Neural progenitor cell (in vitro differentiated cells): ENCODE data around the gene PHF24. TPM values are rescaled to one million over a fixed set of nuclear protein-coding genes. Genes with fewer than 3 reads are reported as not detected.

Experiments
- DNase-seq: peaks from one replicate; pipeline ENCODE4 v3.0.0-alpha.2; 2016; ENCODE audit warnings: low spot score
- H2AFZ ChIP-seq: fragments of 200-600 bp; sonication (generic); replicated peaks from 2 replicates; pipeline ENCODE4 v1.6.1; 2016; ENCODE audit warnings: antibody characterized with exemption
- H3F3A ChIP-seq: fragments of 200-600 bp; sonication (generic); 2 replicates; pipeline ENCODE4 v1.6.1; 2016; ENCODE audit warnings: antibody characterized with exemption, low read depth
- H3K27ac ChIP-seq: fragments of 200-600 bp; sonication (generic); 2 replicates; pipeline ENCODE4 v1.5.1; 2016; ENCODE audit warnings: mild to moderate bottlenecking
- H3K27me3 ChIP-seq: fragments of 200-600 bp; sonication (generic); 2 replicates; pipeline ENCODE4 v1.6.1; 2016; ENCODE audit warnings: mild to moderate bottlenecking, moderate library complexity
- H3K36me3 ChIP-seq: fragments of 200-600 bp; sonication (generic); 2 replicates; pipeline ENCODE4 v1.5.1; 2016
- H3K4me1 ChIP-seq: fragments of 200-600 bp; sonication (generic); 2 replicates; pipeline ENCODE4 v1.6.1; 2016; ENCODE audit warnings: mixed run types
- H3K4me2 ChIP-seq: fragments of 200-600 bp; sonication (generic); 2 replicates; pipeline ENCODE4 v1.6.1; 2016
- H3K4me3 ChIP-seq: fragments of 200-600 bp; sonication (generic); 2 replicates; pipeline ENCODE4 v1.5.1; 2016
- H3K79me2 ChIP-seq: fragments of 200-600 bp; sonication (generic); 2 replicates; pipeline ENCODE4 v1.6.1; 2016; ENCODE audit warnings: low read depth
- H3K9ac ChIP-seq: fragments of 200-600 bp; sonication (generic); 2 replicates; pipeline ENCODE4 v1.6.1; 2016
- H3K9me3 ChIP-seq: fragments of 200-600 bp; sonication (generic); 2 replicates; pipeline ENCODE4 v1.5.1; 2016; ENCODE audit warnings: low read depth
- H4K20me1 ChIP-seq: fragments of 200-600 bp; sonication (generic); 2 replicates; pipeline ENCODE4 v1.6.1; 2016; ENCODE audit warnings: low read depth
- H3K27ac Mint-ChIP-seq: 3 replicates; pipeline ENCODE4 v1.8.0; 2021; ENCODE audit warnings: mixed read lengths
- H3K27me3 Mint-ChIP-seq: 2 replicates; pipeline ENCODE4 v1.8.0; 2022; ENCODE audit warnings: low read depth, mild to moderate bottlenecking, inconsistent platforms, moderate library complexity, mixed read lengths; ENCODE audit not compliant: insufficient read depth
- H3K36me3 Mint-ChIP-seq: 3 replicates; pipeline ENCODE4 v1.8.0; 2021; ENCODE audit warnings: mixed read lengths
- H3K4me1 Mint-ChIP-seq: 3 replicates; pipeline ENCODE4 v1.8.0; 2021; ENCODE audit warnings: mixed read lengths
- H3K4me3 Mint-ChIP-seq: 3 replicates; pipeline ENCODE4 v1.8.0; 2021; ENCODE audit warnings: mild to moderate bottlenecking, moderate library complexity, mixed read lengths
- H3K9me3 Mint-ChIP-seq: 3 replicates; pipeline ENCODE4 v1.8.0; 2020; ENCODE audit warnings: mixed read lengths
- EZH2 ChIP-seq: fragments of 200-600 bp; sonication (generic); IDR thresholded peaks from 2 replicates; pipeline ENCODE4 v1.6.1; 2017; ENCODE audit warnings: antibody characterized with exemption, mild to moderate bottlenecking, moderate library complexity
- EZH2phosphoT487 ChIP-seq: fragments of 200-600 bp; sonication (generic); IDR thresholded peaks from 2 replicates; pipeline ENCODE4 v1.6.1; 2017; ENCODE audit warnings: antibody characterized with exemption
- total RNA-seq: library from RNA; depleted of rRNA; stranded (reverse); fragments of >200 nt; gene quantifications from 2 replicates; pipeline ENCODE4 v1.2.3, GENCODE V29; 2015; ENCODE audit warnings: low replicate concordance
- TF ChIP-seq, protein P1 (sequence below): fragments of 200-600 bp; sonication (generic); IDR thresholded peaks from 2 replicates; pipeline ENCODE4 v1.5.1; 2017; ENCODE audit warnings: antibody characterized with exemption, mild to moderate bottlenecking

Gene PHF24
- 0.71 and 1.8 TPM in 2 replicates for total RNA-seq

DNA sequence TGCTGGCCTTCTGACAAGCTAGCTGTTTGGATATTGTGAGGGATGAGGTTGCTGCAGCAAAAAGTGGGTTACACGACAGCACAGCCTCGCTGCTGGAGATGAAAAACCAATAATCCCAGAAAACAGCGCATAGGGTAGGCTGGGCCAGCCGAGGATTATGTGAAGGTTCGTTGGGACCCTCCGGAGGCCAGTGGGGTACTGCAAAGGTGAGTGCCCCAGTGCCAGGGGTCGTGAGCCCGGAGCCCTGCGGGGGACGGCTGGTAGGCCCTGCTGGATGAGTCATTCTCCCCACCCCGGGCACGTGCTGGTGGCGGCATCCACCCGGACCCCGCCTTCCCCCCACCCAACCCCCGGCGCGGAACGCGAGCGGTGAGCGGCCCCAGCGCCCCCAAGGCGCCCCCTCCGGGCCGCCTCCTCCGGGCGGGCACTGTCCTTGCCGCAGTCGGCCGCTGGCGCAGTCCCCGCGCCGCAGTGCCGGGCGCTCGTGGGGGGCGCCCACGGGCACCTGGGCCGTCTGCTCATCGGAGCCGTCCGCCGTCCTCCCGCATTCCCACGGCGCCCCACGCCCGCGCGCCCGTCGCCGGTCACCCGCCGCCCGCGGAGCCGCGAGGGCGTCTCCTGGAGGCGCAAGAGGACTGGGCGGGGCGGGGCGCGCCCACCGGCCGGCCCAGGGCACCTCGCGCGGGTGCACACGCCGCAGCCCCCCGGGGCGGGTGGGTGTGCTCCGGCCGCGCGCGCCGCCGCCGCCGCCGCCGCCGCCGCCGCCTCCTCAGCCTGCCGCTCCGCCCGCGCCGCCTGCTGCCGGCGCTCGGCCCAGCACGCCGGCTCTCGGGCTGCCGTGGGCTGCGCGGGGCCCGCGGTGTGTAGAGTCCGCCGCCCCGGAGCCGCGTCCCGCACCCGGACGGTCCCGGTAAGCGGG, at the start of gene PHF24:
Gene PHF24 (plus strand): TSS at position 794 of the 919 bp plus-strand sequence. CDS start 13,014 bp downstream, outside the sequence.
- no peaks in the 10 kb centered on the region for H3K79me2 ChIP-seq
- peaks cover 23% of the 10 kb centered on the region for H3F3A ChIP-seq
- peaks cover 28% of the 10 kb centered on the region for H3K27me3 Mint-ChIP-seq
- no peaks in the 10 kb centered on the region for H3K36me3 ChIP-seq
- H3K4me3 Mint-ChIP-seq, result peak within 1 kb of the TSS; percentile 87
- H2AFZ ChIP-seq, result peak within 1 kb of the TSS; percentile 69
- no peak within 1 kb of the TSS for H3K9ac ChIP-seq
- peaks cover 37% of the 10 kb centered on the region for H3K4me1 Mint-ChIP-seq
- no peaks in the 10 kb centered on the region for H4K20me1 ChIP-seq
- TF ChIP-seq EZH2 (peak; percentile 58), EZH2phosphoT487 (no peak)
- TF ChIP-seq, protein P1, sequence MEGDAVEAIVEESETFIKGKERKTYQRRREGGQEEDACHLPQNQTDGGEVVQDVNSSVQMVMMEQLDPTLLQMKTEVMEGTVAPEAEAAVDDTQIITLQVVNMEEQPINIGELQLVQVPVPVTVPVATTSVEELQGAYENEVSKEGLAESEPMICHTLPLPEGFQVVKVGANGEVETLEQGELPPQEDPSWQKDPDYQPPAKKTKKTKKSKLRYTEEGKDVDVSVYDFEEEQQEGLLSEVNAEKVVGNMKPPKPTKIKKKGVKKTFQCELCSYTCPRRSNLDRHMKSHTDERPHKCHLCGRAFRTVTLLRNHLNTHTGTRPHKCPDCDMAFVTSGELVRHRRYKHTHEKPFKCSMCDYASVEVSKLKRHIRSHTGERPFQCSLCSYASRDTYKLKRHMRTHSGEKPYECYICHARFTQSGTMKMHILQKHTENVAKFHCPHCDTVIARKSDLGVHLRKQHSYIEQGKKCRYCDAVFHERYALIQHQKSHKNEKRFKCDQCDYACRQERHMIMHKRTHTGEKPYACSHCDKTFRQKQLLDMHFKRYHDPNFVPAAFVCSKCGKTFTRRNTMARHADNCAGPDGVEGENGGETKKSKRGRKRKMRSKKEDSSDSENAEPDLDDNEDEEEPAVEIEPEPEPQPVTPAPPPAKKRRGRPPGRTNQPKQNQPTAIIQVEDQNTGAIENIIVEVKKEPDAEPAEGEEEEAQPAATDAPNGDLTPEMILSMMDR, result peak; percentile 18
- H3K4me1 ChIP-seq, result peaks cover 41% of the 10 kb centered on the region
- no peak within 1 kb of the TSS for H3K27ac Mint-ChIP-seq
- H3K9me3 ChIP-seq, result no peaks in the 10 kb centered on the region
- no peak within 1 kb of the TSS for H3K27ac ChIP-seq
- peak; percentile 78 for DNase-seq
- H3K9me3 Mint-ChIP-seq, result no peaks in the 10 kb centered on the region
- no peaks in the 10 kb centered on the region for H3K36me3 Mint-ChIP-seq
- peak within 1 kb of the TSS; percentile 56 for H3K4me3 ChIP-seq
- H3K4me2 ChIP-seq, result peak within 1 kb of the TSS; percentile 92
- H3K27me3 ChIP-seq, result peaks cover 53% of the 10 kb centered on the region

GRCh38 chr9:34927061-34927460, 31.0 kb upstream of the PHF24 start:
- no peak overlapping the region for H2AFZ ChIP-seq
- no peaks in the 10 kb centered on the region for H3K9me3 ChIP-seq
- no peak overlapping the region for H3K4me3 ChIP-seq
- H3F3A ChIP-seq, result no peaks in the 10 kb centered on the region
- no peaks in the 10 kb centered on the region for H3K27me3 ChIP-seq
- H3K36me3 ChIP-seq, result no peaks in the 10 kb centered on the region
- DNase-seq, result no peak
- H3K4me2 ChIP-seq, result no peak overlapping the region
- H3K36me3 Mint-ChIP-seq, result no peaks in the 10 kb centered on the region
- H3K27me3 Mint-ChIP-seq, result peaks cover 2% of the 10 kb centered on the region
- TF ChIP-seq EZH2 (no peak), EZH2phosphoT487 (no peak)
- TF ChIP-seq, protein P1, result no peak
- no peaks in the 10 kb centered on the region for H3K79me2 ChIP-seq
- H3K27ac Mint-ChIP-seq, result no peak overlapping the region
- no peak overlapping the region for H3K27ac ChIP-seq
- H4K20me1 ChIP-seq, result no peaks in the 10 kb centered on the region
- H3K4me1 ChIP-seq, result no peaks in the 10 kb centered on the region
- H3K4me3 Mint-ChIP-seq, result no peak overlapping the region
- no peaks in the 10 kb centered on the region for H3K4me1 Mint-ChIP-seq
- no peak overlapping the region for H3K9ac ChIP-seq
- peaks cover 8% of the 10 kb centered on the region for H3K9me3 Mint-ChIP-seq

- no peak overlapping the region for H3K4me2 ChIP-seq
- H3K36me3 ChIP-seq, result no peaks in the 10 kb centered on the region
- no peaks in the 10 kb centered on the region for H4K20me1 ChIP-seq
- H3K27ac ChIP-seq, result no peak overlapping the region
- Mint-ChIP-seq H3K9me3 (peaks cover 8% of the 10 kb centered on the region), H3K4me1 (no peaks in the 10 kb centered on the region), H3K27ac (no peak overlapping the region), H3K4me3 (no peak overlapping the region), H3K36me3 (no peaks in the 10 kb centered on the region), H3K27me3 (no peaks in the 10 kb centered on the region)
- H2AFZ ChIP-seq, result no peak overlapping the region
- no peaks in the 10 kb centered on the region for H3K79me2 ChIP-seq
- no peaks in the 10 kb centered on the region for H3K9me3 ChIP-seq
- H3K4me3 ChIP-seq, result no peak overlapping the region
- no peak overlapping the region for H3K9ac ChIP-seq
- no peaks in the 10 kb centered on the region for H3F3A ChIP-seq
- TF ChIP-seq EZH2, result no peak
- TF ChIP-seq EZH2phosphoT487, result no peak
- TF ChIP-seq, protein P1, result no peak
- H3K27me3 ChIP-seq, result no peaks in the 10 kb centered on the region
- no peak for DNase-seq
- no peaks in the 10 kb centered on the region for H3K4me1 ChIP-seq
Observed at GRCh38 chr9:34928921-34929320, 29.2 kb upstream of the PHF24 start.
